ENCODE measurements around the gene OGFOD1.

Gene OGFOD1

DNA sequence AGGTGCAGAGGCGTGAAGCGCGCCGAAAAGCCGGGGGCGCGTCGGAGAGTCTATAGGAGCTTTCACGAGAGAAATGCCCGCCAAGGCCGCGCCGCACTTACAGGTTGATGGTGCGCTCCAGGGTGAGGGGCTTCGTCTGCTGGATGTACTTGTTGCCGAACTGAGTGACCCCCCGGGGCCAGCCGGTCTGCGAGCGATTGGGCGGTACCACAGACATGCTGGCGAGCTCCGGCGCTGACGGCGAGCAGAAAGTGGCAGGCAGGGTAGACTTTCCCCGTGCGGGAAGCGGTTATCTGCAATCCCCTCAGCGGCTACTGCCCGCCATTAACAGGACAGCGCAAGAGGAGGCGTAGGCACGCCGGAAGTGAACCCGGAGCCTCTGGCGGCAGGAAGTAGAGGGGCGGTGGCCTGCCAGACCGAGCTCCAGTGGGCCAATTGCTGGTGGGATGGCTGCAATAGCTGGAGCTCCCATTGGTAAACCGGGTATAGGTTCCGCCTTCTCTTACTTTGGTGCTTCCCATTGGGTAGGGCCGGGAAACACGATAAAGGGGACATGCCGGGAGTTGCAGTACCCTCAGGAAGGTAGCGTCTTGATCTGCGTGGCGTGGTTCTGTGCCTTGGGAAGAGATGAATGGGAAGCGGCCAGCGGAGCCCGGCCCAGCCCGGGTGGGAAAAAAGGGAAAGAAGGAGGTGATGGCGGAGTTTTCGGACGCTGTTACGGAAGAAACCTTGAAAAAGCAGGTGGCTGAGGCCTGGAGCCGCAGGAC, at the start of gene OGFOD1, which contains the start of gene NUDT21:
OGFOD1 (plus strand) TSS at position 569 of the 767 bp plus-strand sequence; CDS start at position 628, 59 bp downstream.
NUDT21 (minus strand) TSS at position 347 of the 767 bp plus-strand sequence; CDS start at position 217, 130 bp downstream.
- DNase-seq = peak; percentile 98

DNA sequence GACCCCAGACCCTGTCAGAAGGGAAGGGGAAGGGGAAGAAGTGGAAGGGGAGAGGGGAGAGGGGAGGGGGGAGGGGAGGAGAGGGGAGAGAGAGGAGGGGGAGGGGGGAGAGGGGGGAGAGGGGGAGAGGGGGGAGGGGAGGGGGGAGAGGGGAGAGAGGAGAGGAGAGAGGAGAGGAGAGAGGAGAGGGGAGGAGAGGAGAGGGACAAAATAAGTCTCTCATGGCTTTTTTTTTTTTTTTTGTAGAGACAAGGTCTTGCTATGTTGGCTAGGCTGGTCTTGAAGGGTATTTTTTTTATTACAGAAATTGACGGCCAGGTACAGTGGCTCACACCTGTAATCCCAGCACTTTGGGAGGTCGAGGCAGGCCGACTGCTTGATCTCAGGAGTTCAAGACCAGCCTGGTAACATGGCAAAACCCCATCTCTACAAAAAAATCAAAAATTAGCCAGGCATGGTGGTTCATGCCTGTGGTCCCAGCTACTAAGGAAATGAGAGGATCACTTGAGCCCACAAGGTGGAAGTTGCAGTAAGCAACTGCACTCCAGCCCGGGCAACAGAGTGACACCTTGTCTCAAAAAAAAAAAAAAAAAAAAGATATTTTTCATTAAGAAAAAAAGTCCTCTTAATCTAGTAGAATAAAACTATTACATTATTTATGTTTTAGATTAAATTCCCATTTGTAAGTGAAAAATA, 45.2 kb upstream of the OGFOD1 start:
- DNase-seq = no peak

GRCh38 chr16:56408379-56409098, 42.8 kb upstream of the OGFOD1 start:
- DNase-seq = no peak

DNA sequence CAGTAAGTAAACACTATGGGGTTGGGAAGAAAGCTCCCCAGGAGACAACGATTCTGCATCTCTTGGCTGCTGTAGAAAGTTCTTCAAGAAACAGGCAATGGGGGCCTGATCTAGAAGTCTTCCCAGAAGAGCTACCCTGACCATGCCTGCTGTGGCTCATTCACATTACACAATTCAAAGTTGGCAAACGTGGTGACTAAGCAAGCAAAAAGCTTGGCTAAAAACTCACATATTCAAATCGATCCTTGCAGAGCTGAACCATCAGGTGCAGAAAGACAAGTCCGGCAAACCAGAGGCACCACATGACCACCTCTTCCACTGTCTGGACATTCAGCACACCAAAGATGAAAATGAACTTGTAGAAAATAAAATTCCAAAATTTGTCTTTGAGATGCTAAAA, 42.2 kb upstream of the OGFOD1 start:
- DNase-seq = peak; percentile 8

GRCh38 chr16:56411123-56411522, 40.2 kb upstream of the OGFOD1 start:
- no peak for DNase-seq

GRCh38 chr16:56411624-56412023, 39.7 kb upstream of the OGFOD1 start:
- no peak for DNase-seq

- DNase-seq = no peak
Measured at GRCh38 chr16:56413381-56413780, 38.0 kb upstream of the OGFOD1 start.

- no peak for DNase-seq
Measured at GRCh38 chr16:56414366-56414765, 37.0 kb upstream of the OGFOD1 start.

DNA sequence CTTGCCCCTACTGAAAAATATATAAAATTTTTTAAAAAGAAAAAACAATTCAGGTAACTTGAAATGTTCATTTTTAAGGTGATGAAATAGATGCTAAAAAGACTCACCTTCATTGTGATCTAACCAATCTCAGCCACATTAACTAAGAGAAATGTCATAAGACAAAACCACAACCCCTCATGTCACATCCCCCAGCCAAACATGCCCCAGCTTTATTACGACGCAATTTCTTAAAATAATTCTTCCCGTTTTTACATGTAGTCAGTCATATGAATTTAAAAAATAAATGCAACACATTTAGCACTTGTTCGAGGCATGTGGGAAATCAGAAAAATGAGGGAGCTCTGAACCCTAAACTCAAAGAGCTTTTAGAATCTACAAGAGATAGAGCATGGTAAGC, 35.5 kb upstream of the OGFOD1 start:
- no peak for DNase-seq

- no peak for DNase-seq
Measured at GRCh38 chr16:56417138-56417537, 34.2 kb upstream of the OGFOD1 start.

DNA sequence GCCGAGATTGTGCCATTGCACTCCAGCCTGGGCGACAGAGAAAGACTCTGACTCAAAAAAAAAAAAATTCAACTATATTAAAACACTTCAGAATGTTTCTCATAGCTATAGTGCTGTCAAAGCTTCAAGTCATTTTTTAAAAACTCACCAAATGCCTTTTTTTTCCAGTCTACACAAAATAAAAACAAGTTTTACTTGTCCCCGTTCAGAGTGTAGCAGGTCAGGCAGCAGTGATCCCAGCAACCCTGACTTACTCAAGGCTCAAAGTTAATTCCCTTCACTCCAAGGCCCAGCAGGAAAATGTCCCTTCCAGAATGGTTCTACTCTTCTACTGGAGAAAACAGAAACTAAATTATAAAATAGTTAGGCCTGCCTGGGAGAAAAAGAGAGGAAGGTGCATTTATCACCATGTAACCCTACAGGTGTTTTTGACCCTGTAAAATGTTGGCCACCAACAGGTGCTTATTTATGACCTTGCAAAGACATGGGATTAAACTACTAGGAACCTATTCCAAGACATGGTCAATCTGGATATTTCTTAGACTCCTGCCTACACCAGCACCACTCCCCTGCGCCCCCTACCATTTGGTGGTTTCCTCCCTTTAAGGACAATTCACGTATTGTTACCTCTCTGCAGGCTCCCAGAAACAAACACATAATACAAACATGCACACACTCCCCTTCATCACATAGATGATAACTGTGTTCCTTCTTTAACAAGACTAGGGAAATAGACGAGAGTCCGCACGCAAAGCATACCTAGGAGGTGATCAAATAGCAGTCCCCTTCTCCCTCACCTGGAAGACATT, 31.4 kb upstream of the OGFOD1 start:
- DNase-seq = no peak

GRCh38 chr16:56420613-56421012, 30.7 kb upstream of the OGFOD1 start:
- no peak for DNase-seq

GRCh38 chr16:56421313-56421712, 30.0 kb upstream of the OGFOD1 start:
- DNase-seq = no peak

- no peak for DNase-seq
Measured at GRCh38 chr16:56421976-56422669, 29.2 kb upstream of the OGFOD1 start.

- DNase-seq = no peak
Measured at GRCh38 chr16:56422896-56423441, 28.4 kb upstream of the OGFOD1 start.

DNA sequence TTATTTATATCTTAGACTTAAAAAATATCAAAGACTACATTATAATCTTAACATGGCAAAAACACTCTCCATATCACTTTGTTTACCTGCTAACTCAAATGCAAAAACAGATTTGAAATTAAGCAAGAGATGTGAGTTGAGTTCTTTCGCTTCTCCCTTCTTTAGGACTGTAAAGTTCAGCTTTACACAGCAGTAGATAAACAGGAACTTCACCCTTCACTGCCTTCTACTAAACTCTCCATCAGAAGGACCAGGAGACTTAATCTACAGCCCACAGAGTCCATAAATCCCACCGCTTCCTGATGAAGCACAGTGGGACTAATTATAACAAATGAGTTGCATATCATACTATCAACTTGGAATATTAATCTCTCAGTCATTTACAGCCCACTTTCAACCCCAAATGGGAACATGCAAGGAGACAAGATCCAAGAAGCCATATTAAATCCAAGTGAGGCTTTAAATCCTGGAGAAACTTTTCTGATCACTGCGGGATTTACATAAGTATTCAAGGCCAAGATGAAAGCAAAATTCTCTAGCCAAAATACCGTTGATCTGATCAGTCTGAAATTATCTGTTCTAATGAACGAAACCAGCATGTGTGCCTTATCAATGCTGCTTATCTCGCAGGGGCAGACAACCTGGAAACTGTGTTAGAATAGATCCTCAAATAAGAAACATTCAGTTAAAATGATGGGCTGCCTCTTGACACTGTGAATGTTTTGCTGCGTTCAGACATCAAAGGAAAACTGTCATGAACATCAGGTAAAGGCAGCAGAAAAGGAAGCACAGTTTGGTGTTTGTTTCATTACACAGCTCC, 27.6 kb upstream of the OGFOD1 start:
- no peak for DNase-seq

GRCh38 chr16:56424404-56424764, 27.0 kb upstream of the OGFOD1 start:
- DNase-seq = no peak

DNA sequence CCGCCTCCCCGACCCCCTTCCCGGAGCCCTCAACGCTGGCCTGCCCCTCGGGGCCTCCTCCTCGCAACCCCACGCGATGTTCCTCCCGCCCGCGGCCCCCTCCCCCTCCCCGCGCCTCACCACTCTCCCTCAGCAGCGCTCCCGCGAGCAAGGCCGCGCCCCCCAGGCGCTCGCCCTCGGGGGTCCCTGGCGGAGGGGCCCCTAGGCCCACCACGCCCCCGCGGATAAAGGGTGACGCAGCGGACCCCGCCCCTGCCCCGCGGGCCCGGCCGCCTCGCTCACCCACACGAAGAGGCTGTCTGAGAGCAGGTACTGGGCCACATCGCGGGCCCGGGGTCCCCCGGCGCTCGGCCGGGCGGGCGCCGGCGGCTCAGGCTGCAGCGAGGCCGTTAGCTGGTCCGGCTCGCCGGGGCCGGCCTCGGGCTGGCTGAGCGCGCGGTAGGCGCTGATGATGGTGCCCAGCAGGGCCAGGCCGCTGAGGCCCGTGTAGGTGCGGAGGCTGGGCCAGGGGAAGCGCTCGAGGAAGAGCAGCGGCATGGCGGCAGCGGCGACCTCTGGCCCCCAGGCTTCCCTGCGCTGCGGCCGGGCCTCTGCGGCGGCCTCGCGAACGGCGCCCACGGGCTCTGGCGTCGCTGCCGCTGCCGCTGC, 26.4 kb upstream of the OGFOD1 start:
- DNase-seq = peak; percentile 37

DNA sequence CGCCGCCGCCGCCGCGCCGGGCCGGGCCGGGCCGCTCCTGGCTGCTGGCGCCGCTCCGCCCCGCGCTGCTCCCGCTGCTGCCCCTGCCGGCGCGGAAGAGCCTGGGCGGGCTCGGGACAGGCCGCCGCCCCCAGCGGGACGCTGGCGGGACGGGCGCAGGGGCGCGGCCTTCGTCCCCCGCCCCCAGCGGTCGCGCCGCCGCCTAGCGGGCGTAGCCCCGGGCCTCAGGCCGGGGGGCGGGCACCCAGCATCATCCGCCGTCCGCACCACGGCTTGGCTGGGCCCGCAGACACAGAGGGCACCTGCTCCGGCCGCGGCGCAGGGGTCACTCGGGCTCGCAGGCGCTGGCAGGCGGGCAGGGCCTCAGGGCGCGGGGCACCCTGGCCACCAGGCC, 25.9 kb upstream of the OGFOD1 start, which contains the start of gene AMFR:
AMFR (minus strand) TSS at position 107 of the 394 bp plus-strand sequence. CDS start 218 bp downstream, outside the sequence.
- DNase-seq = peak; percentile 88

GRCh38 chr16:56426585-56426984, 24.8 kb upstream of the OGFOD1 start:
- no peak for DNase-seq
